ENCODE results near the gene PRKN.

DNA sequence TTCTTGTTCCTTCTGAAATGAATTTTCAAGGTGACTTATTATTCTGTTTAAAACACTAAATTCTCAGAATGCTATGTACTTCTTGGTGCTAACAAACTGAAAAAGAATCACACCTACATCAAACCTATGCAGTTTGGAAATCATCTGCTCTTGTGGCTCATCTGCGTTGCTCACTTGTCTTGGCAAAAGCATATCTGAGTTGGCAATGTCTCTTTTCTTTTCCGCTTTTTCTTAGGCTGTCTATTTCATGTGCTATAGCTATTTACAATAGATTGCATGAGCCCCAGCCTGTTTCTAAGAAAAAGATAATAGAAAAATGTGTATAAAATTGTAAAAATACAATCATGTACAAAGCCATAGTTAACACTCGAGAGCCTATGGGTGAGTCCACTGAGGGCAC is 1104.8 kb downstream of the PRKN start:
- TF ChIP-seq, protein P1, sequence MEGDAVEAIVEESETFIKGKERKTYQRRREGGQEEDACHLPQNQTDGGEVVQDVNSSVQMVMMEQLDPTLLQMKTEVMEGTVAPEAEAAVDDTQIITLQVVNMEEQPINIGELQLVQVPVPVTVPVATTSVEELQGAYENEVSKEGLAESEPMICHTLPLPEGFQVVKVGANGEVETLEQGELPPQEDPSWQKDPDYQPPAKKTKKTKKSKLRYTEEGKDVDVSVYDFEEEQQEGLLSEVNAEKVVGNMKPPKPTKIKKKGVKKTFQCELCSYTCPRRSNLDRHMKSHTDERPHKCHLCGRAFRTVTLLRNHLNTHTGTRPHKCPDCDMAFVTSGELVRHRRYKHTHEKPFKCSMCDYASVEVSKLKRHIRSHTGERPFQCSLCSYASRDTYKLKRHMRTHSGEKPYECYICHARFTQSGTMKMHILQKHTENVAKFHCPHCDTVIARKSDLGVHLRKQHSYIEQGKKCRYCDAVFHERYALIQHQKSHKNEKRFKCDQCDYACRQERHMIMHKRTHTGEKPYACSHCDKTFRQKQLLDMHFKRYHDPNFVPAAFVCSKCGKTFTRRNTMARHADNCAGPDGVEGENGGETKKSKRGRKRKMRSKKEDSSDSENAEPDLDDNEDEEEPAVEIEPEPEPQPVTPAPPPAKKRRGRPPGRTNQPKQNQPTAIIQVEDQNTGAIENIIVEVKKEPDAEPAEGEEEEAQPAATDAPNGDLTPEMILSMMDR (IDR thresholded peaks at IDR 0.05; ENCODE audit: low read length) = no peak
- TF ChIP-seq EZH2 (IDR thresholded peaks at IDR 0.05; ENCODE audit: borderline replicate concordance, low read length) = no peak

Data from OCI-LY1 (cell line).